GM18519 (cell line): ENCODE measurements around the gene ASXL1.

ENCODE experiments used
- ATAC-seq: cut with Tn5 transposase; IDR thresholded peaks from one replicate; pipeline ENCODE4 v1.9.1; 2021; ENCODE audit warnings: mild to moderate bottlenecking, moderate library complexity; ENCODE audit not compliant: unreplicated experiment, low FRiP score

ASXL1 gene

DNA sequence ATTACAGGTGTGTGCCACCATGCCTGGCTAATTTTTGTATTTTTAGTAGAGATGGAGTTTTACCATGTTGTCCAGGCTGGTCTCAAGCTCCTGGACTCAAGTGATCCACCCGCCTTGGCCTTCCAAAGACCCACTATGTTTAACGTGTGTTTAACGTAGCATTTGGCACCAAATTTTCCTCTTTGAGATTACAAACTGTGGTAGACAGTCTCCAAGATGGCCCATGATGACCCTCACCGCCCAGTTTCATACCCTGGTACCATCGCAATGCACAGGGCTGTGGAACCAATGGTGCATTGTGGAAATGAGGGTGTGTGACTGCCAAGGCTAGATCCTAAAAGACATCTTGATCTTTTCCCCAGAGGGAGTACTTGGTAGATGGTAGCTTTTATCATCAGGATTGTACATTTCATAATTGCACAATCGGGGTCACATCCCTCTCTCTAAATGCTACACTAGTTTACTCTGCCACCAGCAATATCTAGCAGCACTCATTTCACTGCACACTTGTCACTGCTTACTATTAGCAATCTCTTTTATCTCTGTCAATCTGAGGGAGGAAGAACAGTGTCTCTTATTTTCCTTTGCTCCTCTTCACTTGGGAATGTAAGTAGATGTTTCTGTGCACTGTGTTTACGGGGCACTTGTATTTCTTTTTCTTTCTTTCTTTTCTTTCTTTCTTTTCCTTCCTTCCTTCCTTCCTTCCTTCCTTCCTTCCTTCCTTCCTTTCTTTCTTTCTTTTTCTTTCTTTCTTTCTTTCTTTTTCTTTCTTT is 130.1 kb downstream of the ASXL1 start:
- no peak for ATAC-seq
